ENCODE measurements around the gene ISYNA1. TPM values are rescaled to one million over a fixed set of nuclear protein-coding genes. Genes with fewer than 3 reads are reported as not detected.

Gene ISYNA1
- total and polyA plus RNA-seq, 11 donors = 14.0 to 60.6 (median 24.0) TPM

GRCh38 chr19:18440936-18441803 is 3.2 kb upstream of the ISYNA1 start:
- WGBS, 4 donors = 82 to 90% (median 87%) methylated on average over 23 of the region's 23 CpGs

DNA sequence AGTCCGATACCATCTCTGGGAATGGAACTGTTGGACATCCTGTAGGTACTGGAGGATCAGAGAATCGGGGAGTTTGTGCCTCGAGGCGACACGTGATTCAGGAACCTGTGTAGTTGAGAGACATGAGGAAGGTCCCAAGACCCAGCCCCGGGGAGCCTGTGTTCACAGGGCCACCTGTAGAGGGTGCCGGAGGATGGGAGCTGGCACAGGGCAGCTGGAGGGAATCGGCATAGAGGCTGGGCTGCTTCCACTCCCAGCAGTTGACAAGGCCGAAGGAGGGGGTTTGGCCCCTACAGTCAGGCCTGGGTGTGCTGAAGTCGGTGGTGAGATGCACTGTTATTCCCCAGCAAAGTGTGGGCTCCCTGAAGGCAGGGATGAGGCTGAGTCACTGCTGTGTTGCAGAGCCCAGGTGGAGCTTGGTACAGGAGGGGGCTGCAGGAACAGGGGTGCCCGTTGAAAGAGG is 2.5 kb upstream of the ISYNA1 start:
- no peak for DNase-seq
- no peak overlapping the region for H3K27ac ChIP-seq
- H3K27me3 ChIP-seq = no peaks in the 10 kb centered on the region
- no peak overlapping the region for H3K4me3 ChIP-seq
- intact Hi-C loops (cut with DNase I) = loop anchor here in 2 of 10 donors (10.0 kb wide), 2 partner anchors 234 to 404 kb away; no protein-coding TSS in a partner anchor
- peaks cover 4 to 37% (median 28%) of the 10 kb centered on the region in 9 donors for H3K36me3 ChIP-seq
- TF ChIP-seq, protein P1, sequence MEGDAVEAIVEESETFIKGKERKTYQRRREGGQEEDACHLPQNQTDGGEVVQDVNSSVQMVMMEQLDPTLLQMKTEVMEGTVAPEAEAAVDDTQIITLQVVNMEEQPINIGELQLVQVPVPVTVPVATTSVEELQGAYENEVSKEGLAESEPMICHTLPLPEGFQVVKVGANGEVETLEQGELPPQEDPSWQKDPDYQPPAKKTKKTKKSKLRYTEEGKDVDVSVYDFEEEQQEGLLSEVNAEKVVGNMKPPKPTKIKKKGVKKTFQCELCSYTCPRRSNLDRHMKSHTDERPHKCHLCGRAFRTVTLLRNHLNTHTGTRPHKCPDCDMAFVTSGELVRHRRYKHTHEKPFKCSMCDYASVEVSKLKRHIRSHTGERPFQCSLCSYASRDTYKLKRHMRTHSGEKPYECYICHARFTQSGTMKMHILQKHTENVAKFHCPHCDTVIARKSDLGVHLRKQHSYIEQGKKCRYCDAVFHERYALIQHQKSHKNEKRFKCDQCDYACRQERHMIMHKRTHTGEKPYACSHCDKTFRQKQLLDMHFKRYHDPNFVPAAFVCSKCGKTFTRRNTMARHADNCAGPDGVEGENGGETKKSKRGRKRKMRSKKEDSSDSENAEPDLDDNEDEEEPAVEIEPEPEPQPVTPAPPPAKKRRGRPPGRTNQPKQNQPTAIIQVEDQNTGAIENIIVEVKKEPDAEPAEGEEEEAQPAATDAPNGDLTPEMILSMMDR (IDR thresholded peaks at IDR 0.05) = peak in 5 of 12 donors; percentile 17 to 33 (median 28)
- no peak for TF ChIP-seq POLR2A (IDR thresholded peaks at IDR 0.05)
- peaks cover 0 to 37% (median 24%) of the 10 kb centered on the region in 12 donors for H3K4me1 ChIP-seq
- H3K9me3 ChIP-seq = no peaks in the 10 kb centered on the region
- WGBS, 4 donors = 45 to 57% (median 52%) methylated on average over 10 to 11 of the region's 11 CpGs
- ATAC-seq = no peak

More at GRCh38 chr19:18440936-18441803, 3.2 kb upstream of the ISYNA1 start:
- Histone ChIP-seq H3K9me3 (no peaks in the 10 kb centered on the region), H3K27ac (no peak overlapping the region), H3K4me3 (no peak overlapping the region), H3K36me3 (peaks cover 4 to 37% (median 28%) of the 10 kb centered on the region in 9 donors), H3K4me1 (peaks cover 0 to 33% (median 24%) of the 10 kb centered on the region in 12 donors), H3K27me3 (no peaks in the 10 kb centered on the region)
- DNase-seq (no peak), ATAC-seq (no peak)
- intact Hi-C loops (cut with DNase I) = loop anchor here in 2 of 10 donors (10.0 kb wide), 2 partner anchors 234 to 404 kb away; no protein-coding TSS in a partner anchor
- TF ChIP-seq POLR2A (IDR thresholded peaks at IDR 0.05) = no peak
- TF ChIP-seq, protein P1 (IDR thresholded peaks at IDR 0.05) = no peak

DNA sequence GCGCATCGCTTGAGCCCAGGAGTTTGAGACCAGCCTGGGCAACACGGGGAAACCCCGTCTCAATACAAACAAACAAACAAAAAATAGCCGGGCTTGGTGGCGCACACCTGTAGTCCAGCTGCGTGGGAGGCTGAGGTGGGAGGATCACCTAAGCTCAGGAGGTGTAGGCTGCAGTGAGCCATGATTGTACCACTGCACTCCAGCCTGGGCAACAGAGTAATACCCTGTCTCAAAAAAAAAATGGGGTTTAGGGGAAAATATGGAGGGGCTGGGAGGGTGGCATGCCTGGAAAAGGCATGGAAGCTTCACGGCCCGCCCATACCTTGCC is 1.9 kb upstream of the ISYNA1 start:
- no peak for TF ChIP-seq POLR2A (IDR thresholded peaks at IDR 0.05)
- TF ChIP-seq, protein P1 (IDR thresholded peaks at IDR 0.05) = no peak
- DNase-seq (no peak), ATAC-seq (no peak)
- Histone ChIP-seq H3K36me3 (peaks cover 4 to 36% (median 24%) of the 10 kb centered on the region in 9 donors), H3K27ac (peak overlapping the region in 1 of 12 donors; percentile 83), H3K4me3 (no peak overlapping the region), H3K9me3 (no peaks in the 10 kb centered on the region), H3K4me1 (peaks cover 0 to 37% (median 24%) of the 10 kb centered on the region in 12 donors), H3K27me3 (no peaks in the 10 kb centered on the region)
- intact Hi-C loops (cut with DNase I) = loop anchor here in 2 of 10 donors (10.0 kb wide), 2 partner anchors 235 to 405 kb away; no protein-coding TSS in a partner anchor
- WGBS, 4 donors = 87 to 95% (median 90%) methylated on average over 9 of the region's 9 CpGs

Data from heart left ventricle (tissue), 16 donors.